ENCODE measurements around the gene DDX17. TPM values are rescaled to one million over a fixed set of nuclear protein-coding genes. Genes with fewer than 3 reads are reported as not detected.

The DDX17 gene
- total and polyA plus RNA-seq, 9 of the 15 experiments (the other 6 are each of a cell fraction or from before 2014, with no cell fraction given): 17.6 to 421 (median 189) TPM

GRCh38 chr22:38489142-38489541 is 17.0 kb downstream of the DDX17 start:
- ChIA-PET POLR2A (interaction anchor here (0.6 to 2.9 kb wide), 3 partner anchors 10 to 640 kb away, joined by 3 to 10 read pairs (median 6); partner anchors contain the start of gene EIF3L), CTCF (ENCODE audit: low intra/inter-chr PET ratio) (no interaction called here)
- no TSS peak for BruUV-seq (replicated peaks)
- Histone ChIP-seq H3K4me1 (replicated peaks in 1 of 2; ENCODE audit: control insufficient read depth in 2 of 2, insufficient read depth in 2 of 2, low read length in 2 of 2) (no peaks in the 10 kb centered on the region), H3K4me2 (ENCODE audit: insufficient read depth, low read length) (no peak overlapping the region), H3K9me3 (replicated peaks; ENCODE audit: control insufficient read depth, insufficient read depth, low read depth, low read length) (no peaks in the 10 kb centered on the region), H3K9ac (ENCODE audit: insufficient read depth in 1 of 2, low read depth in 2 of 2, low read length in 2 of 2) (no peak overlapping the region), H3K27ac (ENCODE audit: extremely low read depth, low read depth, low read length) (no peak overlapping the region), H3K4me3 (no peak overlapping the region), H3K27me3 (ENCODE audit: control insufficient read depth in 2 of 2, insufficient read depth in 2 of 2, low read length in 2 of 2) (no peaks in the 10 kb centered on the region), H3K79me2 (ENCODE audit: control insufficient read depth, insufficient read depth, low read length) (no peaks in the 10 kb centered on the region; the same call in 1 of the 3 replicates), H4K20me1 (replicated peaks; ENCODE audit: control insufficient read depth, insufficient read depth, low read length) (no peaks in the 10 kb centered on the region), H3K36me3 (ENCODE audit: control insufficient read depth, insufficient read depth, low read length) (peaks cover 94% of the 10 kb centered on the region), H3K9me1 (ENCODE audit: control insufficient read depth, insufficient read depth, low read length) (peaks cover 3% of the 10 kb centered on the region), H2AFZ (ENCODE audit: low read depth, low read length) (no peak overlapping the region)
- whole genome bisulfite sequencing (ENCODE audit: insufficient coverage, low coverage, missing lambda C conversion rate): 98% methylated on average over 11 of the region's 17 CpGs
- FAIRE-seq (no peak), ATAC-seq (no peak), DNase-seq (ENCODE audit: extremely low read depth in 1 of 4, low spot score in 3 of 4) (no peak)
- intact Hi-C loops (cut with micrococcal nuclease): no loop called here
- in situ Hi-C loops (cut with MboI): no loop called here
- peak; percentile 30; the same call in 1 of the 2 replicates for TF ChIP-seq RBFOX2 (IDR thresholded peaks at IDR 0.05; ENCODE audit: low read depth, low read length)
- TF ChIP-seq THAP7 (CRISPR knock-in tag; IDR thresholded peaks at IDR 0.05): no peak

- H3K36me3 ChIP-seq (ENCODE audit: control insufficient read depth, insufficient read depth, low read length): peaks cover 94% of the 10 kb centered on the region
- H3K4me1 ChIP-seq (replicated peaks in 1 of 2; ENCODE audit: control insufficient read depth in 2 of 2, insufficient read depth in 2 of 2, low read length in 2 of 2): no peaks in the 10 kb centered on the region
- ATAC-seq (no peak), DNase-seq (ENCODE audit: extremely low read depth in 1 of 4, low spot score in 3 of 4) (no peak), FAIRE-seq (no peak)
- no peaks in the 10 kb centered on the region for H3K27me3 ChIP-seq (ENCODE audit: control insufficient read depth in 2 of 2, insufficient read depth in 2 of 2, low read length in 2 of 2)
- H3K4me3 ChIP-seq: no peak overlapping the region
- 0 out of 2 replicates have a peak, but pooled peaks have one; percentile 56 for TF ChIP-seq POLR2AphosphoS2 (IDR thresholded peaks at IDR 0.05; ENCODE audit: low read length)
- no peak for TF ChIP-seq ZNF263 (CRISPR knock-in tag; IDR thresholded peaks at IDR 0.05; ENCODE audit: borderline replicate concordance)
- TF ChIP-seq ZBTB11 (CRISPR knock-in tag; IDR thresholded peaks at IDR 0.05): no peak
- peak; percentile 39 for TF ChIP-seq POLR2B (IDR thresholded peaks at IDR 0.05; ENCODE audit: low read depth, partially characterized antibody)
- TF ChIP-seq POLR2A (conservative IDR thresholded peaks at IDR 0.05): peak; percentile 9; the same call in 1 of the 2 replicates
- H3K9me1 ChIP-seq (ENCODE audit: control insufficient read depth, insufficient read depth, low read length): peaks cover 3% of the 10 kb centered on the region
- H3K9ac ChIP-seq (ENCODE audit: insufficient read depth in 1 of 2, low read depth in 2 of 2, low read length in 2 of 2): no peak overlapping the region
- H3K9me3 ChIP-seq (replicated peaks; ENCODE audit: control insufficient read depth, insufficient read depth, low read depth, low read length): no peaks in the 10 kb centered on the region
- no peak overlapping the region for H3K27ac ChIP-seq (ENCODE audit: extremely low read depth, low read depth, low read length)
- WGBS (ENCODE audit: insufficient coverage, low coverage, missing lambda C conversion rate): 93% methylated on average over 6 of the region's 6 CpGs
- H3K4me2 ChIP-seq (ENCODE audit: insufficient read depth, low read length): no peak overlapping the region
- H2AFZ ChIP-seq (ENCODE audit: low read depth, low read length): no peak overlapping the region
- no TSS peak for BruUV-seq (replicated peaks)
- POLR2A ChIA-PET: interaction anchor here (1.0 to 2.9 kb wide), 5 partner anchors 9 to 14 kb away, joined by 3 to 15 read pairs (median 6); no protein-coding TSS in a partner anchor
- H4K20me1 ChIP-seq (replicated peaks; ENCODE audit: control insufficient read depth, insufficient read depth, low read length): no peaks in the 10 kb centered on the region
- CTCF ChIA-PET (ENCODE audit: low intra/inter-chr PET ratio): no interaction called here
- intact Hi-C loops (cut with micrococcal nuclease) (no loop called here), in situ Hi-C loops (cut with MboI) (no loop called here)
- H3K79me2 ChIP-seq (ENCODE audit: control insufficient read depth, insufficient read depth, low read length): no peaks in the 10 kb centered on the region; the same call in 1 of the 3 replicates
These were observed 18.2 kb downstream of the DDX17 start for GRCh38 chr22:38487946-38488345.
